GM21367 (cell line): Measurements from ENCODE around the gene LHX1.

Source experiments
- ATAC-seq: cut with Tn5 transposase; IDR thresholded peaks from one replicate; pipeline ENCODE4 v1.9.1; 2021; ENCODE audit not compliant: unreplicated experiment

The LHX1 gene

GRCh38 chr17:36921095-36921851 lies 16.0 kb upstream of the LHX1 start:
- ATAC-seq: no peak

DNA sequence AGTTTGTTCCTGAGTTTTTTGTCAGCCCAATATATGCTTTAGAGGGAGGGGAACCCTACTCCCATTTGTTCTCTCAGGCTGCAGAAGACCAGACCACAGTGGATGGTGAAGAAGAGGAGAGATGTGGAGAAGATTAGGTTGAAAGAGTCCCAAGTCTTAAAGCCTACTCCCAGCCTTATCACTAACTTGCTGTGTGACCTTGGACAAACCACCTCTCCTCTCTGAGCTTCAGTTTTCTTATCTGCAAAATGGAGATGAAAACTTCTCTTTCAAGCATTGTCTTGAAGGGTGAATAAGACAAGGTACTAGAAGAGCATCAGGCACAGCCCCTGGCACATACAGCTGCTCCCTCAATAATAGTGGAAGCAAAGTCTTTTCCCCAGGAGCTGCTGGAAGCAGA lies 15.1 kb upstream of the LHX1 start:
- no peak for ATAC-seq

DNA sequence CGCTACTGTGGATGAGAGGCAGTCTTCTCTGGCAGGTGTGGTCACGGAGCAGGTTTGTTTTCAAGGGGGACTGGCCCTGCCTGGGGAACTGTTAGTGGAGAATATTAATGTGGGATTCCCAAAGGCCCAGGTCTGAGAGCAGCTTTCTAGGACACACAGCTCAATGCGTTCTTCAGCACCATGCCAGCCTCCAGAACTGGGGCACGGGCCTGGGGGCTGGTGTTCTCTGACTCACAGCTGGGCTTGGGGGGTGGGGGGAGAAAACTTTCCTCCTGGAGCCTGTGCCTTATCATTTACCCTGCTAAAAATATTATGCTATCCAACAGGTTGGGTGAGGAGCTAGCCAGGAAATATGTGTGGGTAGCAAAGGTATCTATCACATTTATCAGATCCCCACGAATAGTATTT lies 13.5 kb upstream of the LHX1 start:
- ATAC-seq: no peak

GRCh38 chr17:36926226-36926625 lies 11.0 kb upstream of the LHX1 start:
- ATAC-seq: no peak

DNA sequence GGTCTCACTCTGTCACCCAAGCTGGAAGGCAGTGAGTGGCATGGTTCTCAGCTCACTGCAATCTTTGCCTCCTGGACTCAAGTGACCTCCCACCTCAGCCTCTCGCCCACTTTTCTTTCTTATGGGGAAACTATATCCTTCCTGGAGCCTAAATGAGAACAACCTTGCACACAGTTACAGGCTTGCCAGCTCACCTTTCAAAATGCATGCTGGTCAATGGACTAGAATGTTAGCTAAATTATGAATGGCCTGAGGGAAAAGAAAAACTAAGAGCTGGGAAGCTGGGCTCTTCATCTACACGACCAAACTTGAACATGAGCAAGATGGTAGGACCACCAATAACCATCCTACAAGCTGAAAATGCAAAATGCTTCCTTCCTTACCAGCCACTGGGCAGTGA lies 10.6 kb upstream of the LHX1 start:
- no peak for ATAC-seq

DNA sequence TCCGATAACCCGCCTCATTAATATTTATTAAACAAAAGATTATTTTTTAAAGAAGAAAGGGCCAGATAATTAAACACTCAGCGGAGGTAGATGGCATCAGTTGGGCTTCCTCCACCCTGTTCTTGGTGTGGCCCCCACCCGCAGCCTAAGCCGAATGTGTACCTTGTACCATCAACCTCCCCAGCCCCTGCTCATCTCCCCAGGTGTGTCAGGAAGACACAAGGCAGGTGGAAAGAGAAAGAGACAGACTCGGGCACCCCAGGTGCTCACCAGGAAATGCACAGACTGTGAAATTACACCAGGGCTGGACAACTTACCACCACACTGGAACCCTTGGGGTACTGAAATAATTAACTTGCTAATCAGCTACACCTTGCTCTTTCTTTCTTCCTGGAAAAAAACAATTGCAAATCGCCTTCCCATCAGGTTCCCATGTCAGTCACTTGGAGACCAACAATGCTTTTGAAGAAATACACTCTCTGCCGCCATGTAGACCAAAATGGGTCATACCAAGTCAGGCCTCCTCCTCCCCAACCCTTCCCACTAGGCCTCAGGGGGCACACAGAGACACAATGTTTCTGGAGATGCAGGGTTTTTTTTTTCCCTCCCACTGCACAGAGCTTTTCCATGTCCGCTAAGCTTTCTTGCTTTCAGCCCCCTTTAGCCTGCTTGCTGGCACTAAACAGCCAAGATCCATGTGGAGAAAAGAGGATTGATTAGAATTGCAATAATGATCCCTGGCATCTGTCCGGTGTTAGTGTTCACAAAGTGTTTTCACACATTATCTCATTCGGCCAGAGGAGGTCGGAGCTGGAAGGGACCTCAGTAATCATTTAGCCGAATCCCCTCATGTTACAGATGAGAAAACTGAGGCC lies 8.6 kb upstream of the LHX1 start:
- ATAC-seq: no peak

GRCh38 chr17:36929851-36930582 lies 7.3 kb upstream of the LHX1 start:
- ATAC-seq: no peak

DNA sequence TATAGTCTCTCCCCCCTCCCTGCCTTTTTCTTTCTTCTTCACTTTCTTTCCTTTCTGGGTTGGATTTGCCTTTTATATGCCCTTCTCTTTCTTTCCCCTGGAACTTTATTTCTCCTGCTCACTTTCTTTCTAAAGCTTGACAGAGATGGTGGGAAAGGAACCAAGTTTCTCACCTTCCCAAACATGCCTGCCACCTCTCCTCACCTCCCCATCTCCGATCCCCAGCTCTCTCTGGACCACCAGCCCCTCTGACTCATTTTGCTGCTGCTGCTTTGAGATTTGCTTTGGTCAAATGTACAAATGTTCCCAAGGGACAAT lies 6.7 kb upstream of the LHX1 start:
- no peak for ATAC-seq

DNA sequence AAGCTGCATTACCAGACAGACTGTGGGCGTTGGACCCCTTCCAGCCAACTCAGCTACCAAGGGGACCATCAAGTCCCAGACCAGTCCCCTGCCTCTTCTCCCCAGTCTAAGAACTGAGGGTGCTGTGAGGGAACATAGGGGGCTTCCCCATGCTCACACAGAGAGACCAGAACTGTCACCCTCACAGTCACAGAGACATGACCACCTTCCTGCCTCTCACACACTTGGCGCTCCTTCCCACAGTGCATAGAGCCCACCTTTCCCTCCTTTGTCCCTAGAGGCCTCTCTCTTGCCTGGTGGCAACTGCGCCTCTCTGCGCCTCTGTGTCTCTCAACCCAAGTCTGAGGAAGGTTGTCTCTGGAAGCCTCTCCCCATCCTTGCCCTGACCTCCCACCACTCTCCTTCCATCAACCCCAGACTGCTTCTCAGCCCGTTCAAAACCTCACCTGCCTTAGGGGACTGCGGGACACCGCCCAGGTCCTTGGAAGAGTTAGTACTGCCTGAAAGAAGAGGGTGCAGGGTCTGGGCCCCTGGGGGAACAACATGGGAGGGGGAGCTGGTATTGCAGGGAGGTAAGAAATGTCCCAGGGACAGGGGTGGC lies 6.1 kb upstream of the LHX1 start:
- no peak for ATAC-seq

- ATAC-seq: no peak
Observed at GRCh38 chr17:36931697-36932382, 5.4 kb upstream of the LHX1 start.

DNA sequence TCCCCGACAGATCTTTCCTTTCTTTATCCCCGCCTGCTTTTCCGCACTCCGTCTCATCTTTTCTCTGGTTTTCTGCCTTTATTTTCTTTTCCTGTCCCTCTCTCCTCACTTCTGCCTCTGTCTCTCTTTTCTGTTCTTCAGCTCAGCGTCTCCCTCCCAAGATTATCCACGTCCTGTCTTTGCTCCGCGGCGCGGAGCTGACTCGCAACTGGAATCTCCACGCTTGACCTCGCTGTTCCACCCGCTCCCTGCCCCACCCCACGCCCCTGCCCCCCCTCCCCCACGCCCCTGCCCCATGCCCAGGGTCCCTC lies 4.9 kb upstream of the LHX1 start:
- ATAC-seq: no peak

- ATAC-seq: no peak
Observed at GRCh38 chr17:36932694-36933511, 4.4 kb upstream of the LHX1 start.

DNA sequence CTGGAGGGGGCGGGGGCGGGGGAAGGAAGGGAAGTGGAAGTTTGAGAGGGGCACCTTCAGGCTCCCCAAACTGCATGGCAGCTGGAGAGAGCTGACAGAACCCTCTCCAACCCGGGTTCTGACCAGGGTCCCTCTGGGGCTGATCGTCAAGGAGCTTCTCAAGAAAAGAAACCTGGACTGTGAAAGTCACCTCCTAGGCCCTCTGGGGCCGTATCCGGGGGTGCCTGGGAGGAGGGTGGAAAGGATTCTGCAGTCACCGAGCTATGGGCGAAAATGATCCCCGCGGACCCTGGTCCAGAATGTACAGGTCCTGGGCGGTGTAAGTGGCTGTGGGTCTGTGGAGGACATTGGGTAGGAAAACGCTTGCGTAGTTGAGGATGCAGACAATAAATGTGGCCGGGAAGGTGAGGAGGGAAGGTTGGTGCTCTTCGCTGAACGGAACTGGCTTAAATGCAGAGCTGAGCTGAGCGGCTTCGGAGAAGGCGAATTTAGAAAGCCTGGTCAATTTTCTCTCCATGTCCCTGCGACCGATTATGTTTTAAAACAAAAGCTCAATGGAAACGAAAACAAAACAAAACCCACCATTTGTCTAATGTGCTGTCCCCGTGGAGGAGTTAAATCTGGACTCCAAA lies 3.6 kb upstream of the LHX1 start:
- no peak for ATAC-seq

DNA sequence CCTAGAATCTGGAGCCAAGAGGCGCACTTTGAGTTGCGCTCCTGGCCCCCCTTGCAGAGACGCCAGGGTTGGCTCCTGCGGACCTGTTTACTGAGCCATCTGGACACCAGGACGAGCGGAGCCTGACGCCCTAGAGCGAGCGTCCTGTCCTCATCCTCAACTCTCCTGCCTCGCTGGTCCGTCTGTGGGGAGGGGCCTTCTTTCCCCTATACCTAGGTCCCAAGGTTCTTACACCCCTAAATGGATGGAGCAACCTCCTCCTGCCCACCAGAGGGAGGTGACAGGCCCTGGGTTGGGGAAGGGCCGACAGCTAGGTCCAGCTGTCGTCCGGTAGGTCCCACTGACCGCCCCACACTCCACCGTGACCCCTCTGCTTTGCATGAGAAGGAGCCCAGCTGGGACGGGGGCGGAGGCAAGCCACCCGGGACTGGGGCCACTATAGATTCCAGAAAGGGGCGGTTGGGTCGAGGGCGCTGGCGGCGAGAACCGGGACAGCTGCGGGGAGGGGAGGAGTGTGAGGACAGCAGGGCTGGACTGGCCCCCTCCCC lies 3.1 kb upstream of the LHX1 start:
- ATAC-seq: no peak

DNA sequence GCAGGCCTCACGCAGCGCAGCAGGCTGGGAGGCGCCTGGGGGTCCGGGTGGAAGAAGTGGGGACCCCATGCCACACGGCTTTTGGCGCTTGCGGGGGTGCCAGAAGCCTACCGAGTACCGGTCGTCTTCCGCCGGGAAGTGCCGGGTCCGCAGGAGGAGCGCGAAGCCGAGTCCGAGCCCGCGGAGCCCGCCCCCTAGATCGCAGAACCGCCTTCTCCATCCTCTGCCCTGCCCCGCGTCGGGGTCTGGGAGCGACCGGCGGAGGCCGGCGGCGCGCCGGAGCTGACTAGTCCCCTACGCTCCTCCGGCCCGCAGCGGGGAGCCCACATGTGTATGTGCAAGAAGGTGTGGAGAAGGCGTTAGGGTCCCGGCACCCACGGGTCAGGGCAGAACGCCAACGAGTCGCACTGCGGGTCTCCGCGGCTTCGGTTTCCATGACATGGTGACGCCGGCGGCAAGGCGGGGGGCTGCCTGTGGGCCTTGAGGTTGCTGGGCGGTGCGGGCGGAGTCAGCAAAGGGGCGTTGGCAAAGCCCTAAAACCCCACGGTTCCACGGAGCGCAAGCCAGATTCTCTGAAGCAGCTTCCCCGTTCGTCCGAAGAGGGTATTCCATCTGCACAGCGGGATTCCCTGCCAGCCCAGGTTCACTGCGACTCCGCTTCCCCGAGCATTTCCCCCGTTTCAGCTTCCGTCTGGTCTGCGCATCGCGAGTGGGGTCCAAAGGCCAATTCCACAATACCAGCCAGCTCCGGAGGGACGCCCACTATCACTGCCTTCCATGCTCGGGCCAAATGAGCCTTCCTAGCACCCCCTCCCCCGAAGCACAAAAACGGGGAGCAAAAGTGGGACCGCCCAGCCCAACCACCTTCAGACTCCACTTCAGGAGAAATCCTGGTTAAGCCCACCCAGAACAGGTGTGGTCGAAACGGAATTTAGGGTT lies 2.3 kb upstream of the LHX1 start:
- ATAC-seq: no peak

GRCh38 chr17:36935671-36936454 lies 1.4 kb upstream of the LHX1 start:
- no peak for ATAC-seq

- no peak for ATAC-seq
Observed at GRCh38 chr17:36936455-36937000, 747 bp upstream of the LHX1 start.
